ENCODE data around the gene PAX8.
A peak's percentile ranks its signal among the peaks of the same experiment; 100 is the strongest.
"Not testable (repeated sequence)": the region's sequence is repeated elsewhere in the genome, so short reads cannot be mapped to it uniquely, and the experiment has no call there.

Gene PAX8

GRCh38 chr2:113278742-113279139 is at the start of gene PAX8:
PAX8 (minus strand) TSS chr2:113278921; CDS start chr2:113278394, 527 bp downstream.
- no peak for DNase-seq

GRCh38 chr2:113328043-113328442 is 49.3 kb upstream of the PAX8 start:
- no peak for DNase-seq

GRCh38 chr2:113325161-113325731 is 46.5 kb upstream of the PAX8 start:
- not testable (repeated sequence) for DNase-seq

- peak; percentile 43 for DNase-seq
Observed at GRCh38 chr2:113324684-113325160, 46.0 kb upstream of the PAX8 start.

GRCh38 chr2:113323129-113323528 is 44.4 kb upstream of the PAX8 start:
- DNase-seq, result not testable (repeated sequence)

GRCh38 chr2:113320106-113320505 is 41.4 kb upstream of the PAX8 start:
- DNase-seq, result not testable (repeated sequence)

- not testable (repeated sequence) for DNase-seq
Observed at GRCh38 chr2:113318941-113319340, 40.2 kb upstream of the PAX8 start.

GRCh38 chr2:113316085-113316484 is 37.4 kb upstream of the PAX8 start:
- DNase-seq, result no peak

- not testable (repeated sequence) for DNase-seq
Observed at GRCh38 chr2:113314663-113315062, 35.9 kb upstream of the PAX8 start.

GRCh38 chr2:113314176-113314575 is 35.5 kb upstream of the PAX8 start:
- not testable (repeated sequence) for DNase-seq

GRCh38 chr2:113311781-113312180 is 33.1 kb upstream of the PAX8 start:
- DNase-seq, result not testable (repeated sequence)

GRCh38 chr2:113311191-113311590 is 32.5 kb upstream of the PAX8 start:
- DNase-seq, result not testable (repeated sequence)

GRCh38 chr2:113309655-113310387 is 31.1 kb upstream of the PAX8 start:
- no peak for DNase-seq

GRCh38 chr2:113308784-113309183 is 30.1 kb upstream of the PAX8 start:
- not testable (repeated sequence) for DNase-seq

GRCh38 chr2:113306207-113306606 is 27.5 kb upstream of the PAX8 start:
- DNase-seq, result not testable (repeated sequence)

GRCh38 chr2:113305749-113306148 is 27.0 kb upstream of the PAX8 start:
- DNase-seq, result not testable (repeated sequence)

GRCh38 chr2:113305146-113305545 is 26.4 kb upstream of the PAX8 start:
- no peak for DNase-seq

GRCh38 chr2:113304702-113305101 is 26.0 kb upstream of the PAX8 start:
- no peak for DNase-seq

- not testable (repeated sequence) for DNase-seq
Observed at GRCh38 chr2:113302216-113302980, 23.7 kb upstream of the PAX8 start.

GRCh38 chr2:113300281-113300680 is 21.6 kb upstream of the PAX8 start:
- no peak for DNase-seq

GRCh38 chr2:113298176-113298575 is 19.5 kb upstream of the PAX8 start:
- DNase-seq, result no peak

GRCh38 chr2:113297590-113297989 is 18.9 kb upstream of the PAX8 start:
- DNase-seq, result peak; percentile 18

GRCh38 chr2:113291191-113291590 is 12.5 kb upstream of the PAX8 start:
- DNase-seq, result no peak

Measured in OCI-M1 (cell line).